ENCODE measurements around the gene CHTOP.
A peak's percentile ranks its signal among the peaks of the same experiment; 100 is the strongest.
"Not testable (repeated sequence)": the region's sequence is repeated elsewhere in the genome, so short reads cannot be mapped to it uniquely, and the experiment has no call there.

The CHTOP gene, protein sequence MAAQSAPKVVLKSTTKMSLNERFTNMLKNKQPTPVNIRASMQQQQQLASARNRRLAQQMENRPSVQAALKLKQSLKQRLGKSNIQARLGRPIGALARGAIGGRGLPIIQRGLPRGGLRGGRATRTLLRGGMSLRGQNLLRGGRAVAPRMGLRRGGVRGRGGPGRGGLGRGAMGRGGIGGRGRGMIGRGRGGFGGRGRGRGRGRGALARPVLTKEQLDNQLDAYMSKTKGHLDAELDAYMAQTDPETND

DNA sequence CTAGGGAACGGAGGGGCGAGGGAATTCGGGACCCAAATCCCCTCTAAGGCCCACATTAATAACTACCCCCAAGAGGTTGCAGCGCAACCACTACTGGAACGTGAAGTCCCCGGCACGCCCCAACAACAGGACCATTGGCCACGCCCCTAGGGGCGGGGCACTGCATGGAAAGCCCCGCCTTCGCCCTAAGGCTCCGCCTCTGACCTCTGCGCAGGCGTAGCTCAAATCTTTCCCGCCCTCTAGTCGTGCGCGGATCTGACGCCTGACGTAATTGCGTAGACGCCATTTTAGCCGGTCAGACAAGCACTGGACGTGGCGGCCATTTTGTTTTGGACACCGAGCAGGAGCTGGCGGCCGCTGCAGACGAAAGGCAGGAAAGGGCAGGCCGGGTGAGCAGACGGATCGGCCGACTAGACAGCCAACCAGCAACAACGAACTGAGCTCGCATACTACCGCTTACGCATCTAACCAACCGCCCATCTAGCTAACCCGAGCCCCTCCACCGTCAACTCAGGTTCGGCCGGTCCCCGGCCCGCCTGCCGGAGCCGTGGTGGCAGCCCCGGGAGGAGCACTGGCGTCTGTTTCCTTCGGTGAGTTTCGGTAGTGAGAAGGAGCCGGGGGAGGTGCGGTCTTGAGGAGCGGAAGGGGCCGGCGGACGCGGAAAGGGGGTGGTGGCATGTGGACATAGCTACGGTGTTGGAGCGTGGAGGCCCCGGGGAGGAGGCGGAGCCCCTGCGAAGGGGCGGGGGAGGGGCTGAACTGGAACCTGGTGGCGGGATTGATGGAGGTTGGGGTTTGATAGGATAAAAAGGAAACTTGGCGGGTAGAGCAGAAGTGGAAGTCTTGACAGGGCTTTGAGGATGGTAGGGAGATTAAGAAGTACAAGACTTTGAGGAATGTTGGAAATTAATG, at the start of gene CHTOP:
Gene CHTOP (plus strand): TSS at position 313 of the 912 bp plus-strand sequence. CDS start 2,523 bp downstream, outside the sequence.
- DNase-seq (ENCODE audit: low read depth in 2 of 2): peak; percentile 92 to 94

DNA sequence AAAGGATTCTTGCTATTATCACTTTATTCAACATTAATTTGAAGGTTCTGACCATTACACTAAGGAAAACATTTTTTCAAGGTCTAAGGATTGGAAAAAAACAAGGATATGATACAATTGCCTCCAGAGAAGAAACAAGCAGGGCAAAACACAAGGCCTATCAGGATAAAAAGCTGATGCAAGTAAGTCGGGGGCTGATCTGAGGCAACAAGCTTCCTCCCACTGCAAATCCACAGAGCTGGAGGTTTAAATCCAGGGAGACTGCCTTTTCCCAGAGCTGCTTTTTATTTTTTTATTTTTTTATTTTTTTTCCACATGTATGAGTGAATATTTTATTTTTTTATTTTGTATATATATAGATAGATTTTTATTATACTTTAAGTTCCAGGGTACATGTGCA, 48.9 kb upstream of the CHTOP start:
- DNase-seq (ENCODE audit: low read depth in 2 of 2): no peak

DNA sequence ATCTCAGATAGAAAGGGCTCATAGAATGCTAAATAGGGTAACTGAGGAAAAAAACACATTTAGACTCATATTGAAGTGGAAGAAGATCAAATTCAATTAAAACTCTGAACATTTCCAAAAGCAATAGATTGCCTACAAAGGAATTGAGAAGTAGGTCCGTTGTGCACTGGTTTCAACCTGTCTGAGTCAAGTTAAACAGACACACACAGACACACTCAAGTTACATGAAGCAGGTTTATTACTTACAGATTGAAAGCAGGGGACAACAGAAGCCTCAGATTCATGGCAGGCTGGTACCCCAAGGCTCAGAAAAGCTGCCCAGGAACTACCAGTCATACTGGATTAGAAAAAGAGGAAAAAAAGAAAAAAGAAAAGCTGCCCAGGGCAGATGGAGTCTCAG, 47.5 kb upstream of the CHTOP start:
- DNase-seq (ENCODE audit: low read depth in 2 of 2): no peak

DNA sequence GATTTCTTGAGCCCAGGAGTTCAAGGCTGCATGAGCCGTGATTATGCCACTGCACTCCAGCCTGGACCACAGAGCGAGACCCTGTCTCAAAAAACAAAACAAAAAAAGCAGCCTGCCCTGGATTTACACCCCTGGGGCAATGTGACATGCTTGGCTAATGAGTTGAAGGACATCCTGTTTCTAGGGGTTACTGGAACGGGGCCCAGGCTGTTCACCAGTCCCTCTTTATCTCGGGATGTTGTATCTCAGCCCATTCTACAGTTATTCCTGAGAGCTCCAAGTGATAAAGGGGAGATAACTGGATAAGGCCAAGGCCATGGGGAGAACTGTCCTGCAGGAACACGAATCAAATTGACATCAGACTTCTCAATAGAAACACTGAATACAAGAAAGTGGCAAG, 46.6 kb upstream of the CHTOP start:
- DNase-seq (ENCODE audit: low read depth in 2 of 2): no peak

DNA sequence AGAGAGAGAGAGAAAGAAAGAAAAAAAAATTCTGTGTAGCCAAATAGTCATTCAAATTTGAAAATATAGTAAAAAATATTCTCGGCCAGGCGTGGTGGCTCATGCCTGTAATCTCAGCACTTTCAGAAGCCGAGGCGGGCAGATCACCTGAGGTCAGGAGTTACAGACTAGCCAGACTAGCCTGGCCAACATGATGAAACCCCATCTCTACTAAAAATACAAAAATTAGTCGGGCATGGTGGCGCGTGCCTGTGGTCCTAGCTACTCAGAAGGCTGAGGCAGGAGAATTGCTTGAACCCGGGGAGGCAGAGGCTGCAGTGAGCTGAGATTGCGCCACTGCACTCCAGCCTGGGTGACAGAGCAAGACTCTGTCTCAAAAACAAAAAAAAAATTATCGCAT, 45.8 kb upstream of the CHTOP start:
- not testable (repeated sequence) for DNase-seq (ENCODE audit: low read depth in 2 of 2)

DNA sequence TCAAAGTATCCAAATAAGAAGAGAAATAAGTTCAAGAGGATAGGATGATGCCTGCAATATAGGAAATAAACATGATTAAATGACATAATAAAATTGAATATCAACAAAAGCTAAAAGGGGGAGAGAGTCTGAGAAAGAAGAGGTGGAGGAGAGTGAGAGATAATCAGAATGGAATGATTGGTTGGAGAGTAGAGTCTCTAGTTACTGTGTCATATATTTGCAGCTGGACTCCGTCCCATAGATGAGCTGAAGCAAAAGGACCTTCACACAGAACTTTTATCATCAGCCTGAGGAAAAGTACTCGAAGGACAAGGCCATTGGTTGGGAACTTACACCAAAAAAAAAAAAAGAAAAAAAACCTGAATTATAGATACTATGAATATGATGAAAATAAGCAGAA, 45.4 kb upstream of the CHTOP start:
- no peak for DNase-seq (ENCODE audit: low read depth in 2 of 2)

DNA sequence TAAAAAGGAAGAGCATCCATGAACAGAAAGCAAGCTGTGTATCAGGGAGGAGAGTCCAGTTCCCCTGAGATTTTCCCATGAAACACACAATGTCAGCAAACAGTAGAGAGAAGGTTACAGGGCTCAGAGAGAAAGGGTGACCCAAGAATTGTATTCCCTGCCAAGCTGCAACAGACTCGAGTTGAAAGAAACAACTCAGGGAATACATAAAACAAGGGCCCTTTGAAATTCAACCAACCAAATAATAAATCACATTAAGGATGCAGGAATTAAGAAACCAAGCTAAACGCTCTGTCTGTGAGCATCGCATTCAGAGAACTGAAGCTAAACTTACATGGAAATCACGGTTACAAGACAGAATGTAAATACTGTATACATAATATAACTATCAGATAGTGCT, 41.1 kb upstream of the CHTOP start:
- DNase-seq (ENCODE audit: low read depth in 2 of 2): no peak

DNA sequence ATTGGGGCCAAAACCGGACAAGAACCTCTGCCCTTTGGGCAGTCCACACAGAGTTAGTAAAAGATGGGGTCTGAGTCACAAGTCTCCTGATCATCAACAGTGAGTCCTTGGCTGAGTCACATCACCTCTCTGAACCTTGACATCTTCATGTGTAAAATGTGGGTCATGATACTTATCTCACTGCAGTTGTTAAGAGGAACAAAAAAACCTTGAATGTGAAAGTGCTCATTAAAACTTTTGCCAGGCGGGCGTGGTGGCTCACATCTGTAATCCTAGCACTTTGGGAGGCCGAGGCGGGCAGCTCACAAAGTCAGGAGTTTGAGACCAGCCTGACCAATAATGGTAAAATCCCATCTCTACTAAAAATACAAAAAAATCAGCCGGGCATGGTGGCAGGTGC, 36.7 kb upstream of the CHTOP start:
- DNase-seq (ENCODE audit: low read depth in 2 of 2): no peak

DNA sequence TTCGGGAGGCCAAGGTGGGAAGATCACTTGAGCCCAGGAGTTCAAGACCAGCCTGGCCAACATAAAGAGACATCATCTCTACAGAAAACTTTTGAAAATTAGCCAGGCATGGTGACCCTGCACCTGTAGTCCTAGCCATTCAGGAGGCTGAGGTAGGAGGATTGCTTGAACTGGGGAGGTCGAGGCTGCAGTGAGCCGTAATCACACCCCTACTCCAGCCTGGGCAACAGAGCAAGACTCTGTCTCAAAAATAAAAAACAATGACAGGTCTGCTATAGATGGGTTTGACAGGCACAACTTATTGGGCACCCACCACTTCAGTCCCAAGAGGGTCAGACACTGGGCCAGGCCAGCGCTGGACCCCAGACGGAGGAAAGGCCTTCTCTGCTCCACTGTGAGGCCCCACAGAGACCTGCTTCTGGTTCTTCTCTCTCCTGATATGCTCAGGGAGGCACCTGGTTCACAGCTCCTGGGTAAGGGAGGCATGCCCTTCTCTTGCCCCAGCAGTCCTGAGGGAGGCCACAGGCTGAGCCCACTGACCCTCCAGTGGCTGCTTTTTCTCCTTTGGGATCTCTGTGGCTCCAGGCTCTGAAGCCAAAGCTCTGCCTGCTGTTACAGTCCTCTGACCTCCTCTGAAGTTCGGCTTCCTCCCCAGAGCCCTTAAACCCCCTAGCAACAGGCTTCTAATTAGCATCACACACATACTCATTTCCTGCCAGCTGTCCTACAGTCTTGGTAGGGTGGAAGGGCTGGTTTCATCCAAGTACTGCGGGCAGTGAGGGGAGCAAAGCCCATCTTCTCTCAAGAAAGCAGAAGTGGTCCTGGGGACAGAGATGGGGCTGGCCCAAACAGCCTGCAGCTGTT, 35.3 kb upstream of the CHTOP start:
- no peak for DNase-seq (ENCODE audit: low read depth in 2 of 2)

DNA sequence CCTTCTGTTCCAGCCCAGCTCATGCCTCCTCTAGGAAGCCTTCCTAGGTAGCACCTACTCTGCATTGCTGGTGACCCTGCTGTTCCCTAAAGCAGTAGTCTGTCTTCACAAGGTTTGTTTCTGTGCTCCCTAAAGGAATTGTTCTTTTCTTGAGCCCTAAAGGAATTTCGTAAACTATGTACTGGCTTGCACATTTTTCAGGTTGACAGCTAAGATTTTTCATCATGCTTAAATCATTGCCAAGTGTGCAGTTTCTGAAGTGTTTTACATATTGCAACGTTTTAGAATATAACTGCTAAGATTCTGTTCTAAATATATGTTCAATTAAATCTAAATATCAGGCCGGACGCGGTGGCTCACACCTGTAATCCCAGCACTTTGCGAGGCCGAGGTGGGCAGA, 34.0 kb upstream of the CHTOP start:
- no peak for DNase-seq (ENCODE audit: low read depth in 2 of 2)

DNA sequence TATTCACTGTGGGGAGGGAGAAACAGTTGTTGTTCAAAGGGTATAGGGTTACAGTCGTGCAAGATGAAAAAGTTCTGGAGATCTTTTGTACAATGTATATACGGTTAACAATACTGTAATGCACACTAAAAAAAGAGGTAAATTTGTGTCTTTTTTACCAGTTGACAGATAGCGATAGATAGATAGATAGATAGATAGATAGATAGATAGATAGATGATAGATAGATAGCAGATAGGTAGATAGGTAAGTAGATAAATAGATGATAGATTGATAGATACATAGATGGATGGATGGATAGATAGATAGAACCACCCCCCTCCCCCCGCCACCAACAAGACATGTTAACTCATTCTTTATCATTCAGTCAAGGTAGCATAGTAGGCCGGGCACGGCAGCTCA, 31.1 kb upstream of the CHTOP start:
- DNase-seq (ENCODE audit: low read depth in 2 of 2): no peak

DNA sequence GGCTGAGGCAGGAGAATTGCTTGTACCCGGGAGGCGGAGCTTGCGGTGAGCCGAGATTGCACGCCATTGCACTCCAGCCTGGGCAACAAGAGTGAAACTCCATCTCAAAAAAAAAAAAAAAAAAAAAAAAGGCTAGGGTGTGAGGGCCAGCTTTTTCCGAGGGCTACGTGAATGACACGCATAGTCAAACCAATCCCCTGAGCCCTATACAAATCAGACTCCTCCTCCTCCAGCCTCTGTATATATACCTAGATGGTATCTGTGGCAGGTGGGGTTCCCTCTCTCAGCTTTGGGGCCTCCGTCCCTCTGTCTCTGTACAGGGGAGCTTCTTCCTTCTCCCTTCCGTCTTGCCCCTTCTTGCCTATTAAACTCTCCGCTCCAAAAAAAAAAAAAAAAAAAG, 27.7 kb upstream of the CHTOP start:
- DNase-seq (ENCODE audit: low read depth in 2 of 2): no peak

DNA sequence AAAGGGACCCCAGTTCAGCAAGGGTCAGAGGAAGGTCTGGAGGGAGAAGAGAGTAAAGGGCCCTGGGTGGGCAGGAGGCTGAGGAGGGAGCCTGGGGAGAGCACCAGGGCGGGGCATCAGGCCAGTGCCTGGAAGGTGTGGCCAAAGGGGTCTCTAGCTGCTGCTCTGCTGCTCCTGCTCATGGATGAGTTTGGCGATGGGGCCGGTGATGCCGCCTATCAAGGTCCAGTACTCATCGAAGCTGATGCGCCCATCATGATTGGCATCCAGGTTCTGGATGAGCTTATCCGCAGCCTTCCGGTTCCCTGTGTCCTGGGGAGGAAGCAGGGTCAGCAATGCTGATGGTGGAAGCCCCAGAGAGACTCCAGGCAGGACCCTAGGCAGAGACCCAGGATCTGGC, 26.5 kb upstream of the CHTOP start:
- DNase-seq (ENCODE audit: low read depth in 2 of 2): no peak

DNA sequence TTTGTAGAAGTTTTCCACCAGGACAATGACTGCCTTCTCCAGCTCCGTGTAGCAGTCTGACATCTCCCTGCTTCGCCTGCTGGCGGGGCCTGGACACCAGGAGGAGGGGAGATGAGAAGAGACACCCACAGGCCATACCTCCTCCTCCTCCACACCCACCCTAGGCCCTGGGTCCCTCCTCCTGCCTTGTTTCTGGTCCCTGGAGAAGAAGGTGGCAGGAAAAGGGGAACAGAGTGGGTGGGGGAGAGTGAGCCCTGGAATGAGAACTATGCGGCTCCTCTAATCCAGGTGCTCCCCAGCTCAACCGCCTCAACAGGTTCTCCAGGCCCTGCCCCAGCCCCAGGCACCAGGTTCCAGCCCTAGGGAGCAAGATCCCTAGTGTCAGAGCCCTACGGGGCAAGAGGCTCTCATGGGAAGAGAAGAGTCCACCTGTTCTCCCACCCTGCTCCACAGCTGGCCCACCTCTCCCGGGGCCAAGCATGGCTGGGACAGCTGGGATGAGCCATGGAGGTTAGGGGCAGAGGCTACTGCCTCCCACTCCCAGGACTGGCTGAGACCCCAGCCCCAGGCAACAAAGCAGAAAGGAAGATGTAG, 25.7 kb upstream of the CHTOP start:
- no peak for DNase-seq (ENCODE audit: low read depth in 2 of 2)

DNA sequence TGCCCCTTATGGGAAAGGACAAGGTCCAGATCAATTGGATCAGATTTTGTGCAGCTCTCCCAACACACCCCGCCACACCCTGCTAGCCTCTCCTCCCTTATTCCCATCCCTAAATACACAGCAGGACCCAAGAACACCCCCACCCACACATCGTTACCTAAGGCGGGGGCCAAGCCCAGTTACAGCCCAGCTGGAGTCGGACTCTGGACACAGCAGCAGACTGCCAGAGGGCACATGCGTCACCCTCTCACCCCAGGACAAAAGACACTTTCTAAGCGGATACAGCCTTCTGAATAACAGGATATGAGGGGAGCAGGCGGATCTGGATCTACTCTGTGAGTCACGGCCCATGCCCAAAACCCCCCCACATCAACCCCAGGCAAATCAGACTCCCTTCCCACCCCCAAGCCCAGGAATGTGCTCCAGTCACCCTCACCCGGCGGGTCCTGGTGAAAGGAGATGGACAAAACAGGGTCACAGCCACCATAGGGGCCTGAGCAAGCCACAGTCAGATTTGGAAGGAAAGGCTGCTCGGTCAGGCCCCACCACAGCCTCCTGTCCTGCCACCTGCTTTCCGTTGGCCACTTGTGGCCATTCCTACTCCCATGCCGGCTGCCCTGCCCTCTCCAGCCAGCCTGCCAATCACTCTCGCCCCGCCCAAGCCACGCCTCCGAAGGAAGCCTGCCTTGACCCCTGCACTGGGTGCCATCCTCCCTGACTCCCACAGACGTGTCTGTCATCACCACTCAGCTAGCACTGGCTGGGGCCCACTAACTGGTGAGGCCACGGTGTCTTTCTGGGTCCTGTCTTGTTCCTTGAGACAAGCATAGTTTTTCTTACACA, 24.9 kb upstream of the CHTOP start:
- DNase-seq (ENCODE audit: low read depth in 2 of 2): no peak

DNA sequence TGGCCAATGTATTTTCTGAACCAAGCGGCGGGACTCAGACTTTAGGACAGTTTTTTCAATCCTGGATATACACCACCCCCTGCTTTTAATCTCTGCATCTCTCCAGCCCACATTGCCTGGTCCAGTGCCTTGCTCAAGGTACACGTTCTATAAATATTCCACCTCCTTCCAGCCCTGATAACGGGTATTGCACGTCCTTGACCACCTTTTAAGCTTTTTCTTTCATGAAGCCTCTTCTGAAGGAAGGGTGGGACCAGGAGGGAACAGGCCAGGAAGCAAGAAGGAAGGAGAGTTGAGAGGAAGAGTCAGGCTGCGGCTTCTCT, 24.3 kb upstream of the CHTOP start:
- DNase-seq (ENCODE audit: low read depth in 2 of 2): no peak

DNA sequence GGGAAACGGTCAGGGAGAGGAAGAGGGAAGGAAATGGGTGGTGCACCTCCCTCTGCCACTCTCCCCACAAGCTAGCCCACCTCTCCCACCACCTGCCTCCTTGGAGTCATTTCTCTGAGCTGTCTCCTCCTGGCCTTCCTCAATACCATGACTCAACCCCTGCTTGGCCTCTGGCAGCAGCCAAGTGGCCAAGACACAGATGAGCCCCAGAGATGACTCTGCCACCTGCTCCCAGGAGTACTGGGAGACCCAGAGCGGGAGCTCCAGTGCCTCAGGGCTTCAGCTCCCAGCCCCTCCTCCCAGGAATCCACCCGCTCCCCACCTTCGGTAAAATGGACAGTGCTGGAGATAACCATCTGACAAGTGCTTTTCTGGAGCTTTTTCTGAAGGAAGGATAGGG, 23.5 kb upstream of the CHTOP start:
- no peak for DNase-seq (ENCODE audit: low read depth in 2 of 2)

DNA sequence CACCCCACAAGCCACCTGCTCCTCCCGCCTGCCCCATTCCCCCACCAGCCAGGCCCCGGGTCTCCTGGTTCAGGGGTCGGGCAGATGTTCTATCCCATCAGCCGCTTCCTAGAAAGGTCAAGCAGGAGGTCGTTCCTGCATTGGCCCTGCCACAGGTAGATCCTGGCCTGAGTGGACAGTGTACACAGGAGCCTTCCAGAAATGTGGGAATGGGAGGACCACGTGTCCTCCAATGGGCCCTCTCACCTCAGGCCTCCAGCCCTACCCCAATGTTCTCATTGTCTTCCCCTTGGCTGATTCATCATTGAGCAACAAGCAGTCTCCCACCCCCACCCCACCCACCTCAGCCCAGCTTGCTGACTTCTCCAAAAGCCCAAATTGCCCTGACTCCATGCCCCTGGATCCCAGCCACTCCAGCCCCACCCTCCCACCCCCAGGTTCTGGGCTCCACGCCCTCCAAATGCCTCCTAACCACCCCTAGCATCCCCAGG, 23.0 kb upstream of the CHTOP start:
- no peak for DNase-seq (ENCODE audit: low read depth in 2 of 2)

DNA sequence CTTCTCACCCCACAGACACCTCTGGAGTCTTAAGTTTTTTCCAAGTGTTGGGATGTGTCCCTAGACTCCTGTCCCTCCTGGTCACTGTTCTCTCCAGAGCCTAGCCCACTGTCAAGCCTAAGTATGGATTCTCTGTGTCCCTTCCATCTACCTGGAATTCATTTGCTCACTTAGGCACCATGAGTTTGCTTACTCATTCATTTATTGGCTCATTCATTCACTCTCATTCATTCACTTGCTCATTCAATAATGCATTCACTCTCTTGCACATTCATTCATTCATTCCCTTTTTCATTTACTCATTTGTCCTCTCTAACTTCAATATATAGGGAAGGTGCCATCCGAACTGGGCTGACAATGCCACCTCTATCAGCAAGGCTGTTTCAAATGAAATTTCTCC, 22.5 kb upstream of the CHTOP start:
- no peak for DNase-seq (ENCODE audit: low read depth in 2 of 2)

DNA sequence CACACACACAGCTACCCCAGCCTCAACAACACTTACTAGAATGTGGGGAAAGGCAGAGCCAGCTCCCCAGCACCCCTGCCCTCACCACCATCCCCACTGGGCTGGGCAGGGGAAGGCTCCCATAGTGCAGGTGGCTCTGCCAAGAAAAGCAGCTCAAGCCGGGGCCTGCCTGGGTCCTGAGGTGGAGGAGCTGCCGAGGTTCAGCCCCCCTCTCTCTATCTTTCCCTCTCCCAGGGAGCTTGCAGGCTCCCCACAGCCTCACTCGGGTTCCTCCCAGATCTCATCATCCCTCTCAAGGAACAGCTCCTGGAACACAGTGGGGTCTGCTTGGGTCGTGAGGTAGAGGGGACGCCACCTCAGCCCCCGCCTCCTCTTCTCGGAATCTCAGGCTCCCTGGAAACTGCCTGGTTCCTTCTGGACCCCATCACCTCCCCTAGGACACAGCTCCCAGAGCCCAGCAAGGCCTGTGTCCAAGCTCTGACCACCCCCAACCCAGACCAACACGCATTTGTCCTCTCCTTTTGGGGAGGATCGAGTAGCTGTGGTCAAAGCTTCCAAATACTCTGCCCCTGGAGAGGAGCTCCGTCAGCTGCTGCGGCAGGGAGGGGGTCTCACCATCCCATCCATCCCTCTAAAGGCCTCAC, 21.6 kb upstream of the CHTOP start:
- no peak for DNase-seq (ENCODE audit: low read depth in 2 of 2)

All from stimulated activated CD8-positive, alpha-beta memory T cell treated with anti-CD3 and anti-CD28 coated beads, Interleukin-2, amount 100 ng/mL, for 1 hour (primary cell).